Thoracic aorta (tissue), 2 donors: ENCODE measurements around the gene KHSRP. TPM values are rescaled to one million over a fixed set of nuclear protein-coding genes. Genes with fewer than 3 reads are reported as not detected.

Experiments
- ATAC-seq: fragments of 150-250 bp; one replicate; pipeline ENCODE4 v1.8.0; 2017; ENCODE audit warnings: low read depth; ENCODE audit not compliant: insufficient number of reproducible peaks, low FRiP score
- DNase-seq: peaks from one replicate; pipeline ENCODE4 v3.0.0-alpha.2; 2020; ENCODE audit warnings: low spot score
- H3K27ac ChIP-seq, 2 donors: fragments of 200-600 bp; sonication (generic); 1 replicate in 1 of 2; 2 replicates in 1 of 2; pipeline ENCODE4 v1.5.1; 2016; ENCODE audit warnings: mild to moderate bottlenecking in 2 of 2, moderate library complexity in 2 of 2
- H3K27me3 ChIP-seq: fragments of 200-600 bp; sonication (generic); replicated peaks from 2 replicates; pipeline ENCODE4 v1.6.0; 2016; ENCODE audit warnings: mild to moderate bottlenecking; ENCODE audit not compliant: insufficient read depth
- H3K36me3 ChIP-seq: fragments of 200-600 bp; sonication (generic); one replicate; pipeline ENCODE4 v1.5.1; 2016
- H3K4me1 ChIP-seq, 2 donors: fragments of 200-600 bp; sonication (generic); 1 replicate in 1 of 2; 2 replicates in 1 of 2; pipeline versions ENCODE4 v1.5.1 to v1.6.0; 2016; ENCODE audit warnings: low read depth in 2 of 2, mild to moderate bottlenecking in 1 of 2; ENCODE audit not compliant: control insufficient read depth in 1 of 2
- H3K4me3 ChIP-seq: fragments of 200-600 bp; sonication (generic); 2 replicates; pipeline ENCODE4 v1.5.1; 2016; ENCODE audit warnings: mild to moderate bottlenecking
- H3K9me3 ChIP-seq: fragments of 200-600 bp; sonication (generic); 2 replicates; pipeline ENCODE4 v1.5.1; 2016
- total RNA-seq, 2 donors: library from RNA; depleted of rRNA; stranded (reverse); fragments of >200 nt; gene quantifications; one replicate each; pipeline versions ENCODE4 v1.1.0 to v1.2.3, GENCODE V29; 2016
- TF ChIP-seq, protein P1 (sequence below): fragments of 200-600 bp; sonication (generic); IDR thresholded peaks from one replicate; pipeline ENCODE4 v1.5.1; 2019; ENCODE audit warnings: antibody characterized with exemption

The KHSRP gene
- total RNA-seq, 2 donors from 2014 or later, result 98.4 to 111 TPM

DNA sequence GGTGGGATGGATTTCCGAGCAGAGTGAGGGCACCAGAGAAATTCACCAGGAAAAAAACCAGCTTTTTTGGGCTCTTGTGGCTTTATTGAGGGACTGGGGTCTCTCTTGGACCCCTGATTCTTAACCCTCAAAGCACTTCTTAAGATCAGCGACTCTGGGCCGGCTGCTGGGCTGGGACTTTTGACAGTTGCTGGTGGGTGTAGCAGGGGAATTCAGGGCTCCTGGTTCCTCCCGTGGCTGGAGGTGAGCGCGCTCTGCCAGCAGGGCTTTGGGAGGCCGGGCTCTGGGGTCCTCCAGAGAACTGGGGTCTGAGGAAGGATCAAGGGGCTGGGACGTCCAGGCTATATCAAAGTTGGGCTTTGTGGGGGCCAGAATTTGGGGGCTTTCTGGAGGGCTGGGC is 42.8 kb upstream of the KHSRP start:
- Histone ChIP-seq H3K4me3 (no peak overlapping the region), H3K4me1 (no peaks in the 10 kb centered on the region), H3K27ac (no peak overlapping the region), H3K36me3 (no peaks in the 10 kb centered on the region), H3K9me3 (no peaks in the 10 kb centered on the region), H3K27me3 (no peaks in the 10 kb centered on the region)
- TF ChIP-seq, protein P1, sequence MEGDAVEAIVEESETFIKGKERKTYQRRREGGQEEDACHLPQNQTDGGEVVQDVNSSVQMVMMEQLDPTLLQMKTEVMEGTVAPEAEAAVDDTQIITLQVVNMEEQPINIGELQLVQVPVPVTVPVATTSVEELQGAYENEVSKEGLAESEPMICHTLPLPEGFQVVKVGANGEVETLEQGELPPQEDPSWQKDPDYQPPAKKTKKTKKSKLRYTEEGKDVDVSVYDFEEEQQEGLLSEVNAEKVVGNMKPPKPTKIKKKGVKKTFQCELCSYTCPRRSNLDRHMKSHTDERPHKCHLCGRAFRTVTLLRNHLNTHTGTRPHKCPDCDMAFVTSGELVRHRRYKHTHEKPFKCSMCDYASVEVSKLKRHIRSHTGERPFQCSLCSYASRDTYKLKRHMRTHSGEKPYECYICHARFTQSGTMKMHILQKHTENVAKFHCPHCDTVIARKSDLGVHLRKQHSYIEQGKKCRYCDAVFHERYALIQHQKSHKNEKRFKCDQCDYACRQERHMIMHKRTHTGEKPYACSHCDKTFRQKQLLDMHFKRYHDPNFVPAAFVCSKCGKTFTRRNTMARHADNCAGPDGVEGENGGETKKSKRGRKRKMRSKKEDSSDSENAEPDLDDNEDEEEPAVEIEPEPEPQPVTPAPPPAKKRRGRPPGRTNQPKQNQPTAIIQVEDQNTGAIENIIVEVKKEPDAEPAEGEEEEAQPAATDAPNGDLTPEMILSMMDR, result no peak
- ATAC-seq, result no peak
- DNase-seq, result no peak

DNA sequence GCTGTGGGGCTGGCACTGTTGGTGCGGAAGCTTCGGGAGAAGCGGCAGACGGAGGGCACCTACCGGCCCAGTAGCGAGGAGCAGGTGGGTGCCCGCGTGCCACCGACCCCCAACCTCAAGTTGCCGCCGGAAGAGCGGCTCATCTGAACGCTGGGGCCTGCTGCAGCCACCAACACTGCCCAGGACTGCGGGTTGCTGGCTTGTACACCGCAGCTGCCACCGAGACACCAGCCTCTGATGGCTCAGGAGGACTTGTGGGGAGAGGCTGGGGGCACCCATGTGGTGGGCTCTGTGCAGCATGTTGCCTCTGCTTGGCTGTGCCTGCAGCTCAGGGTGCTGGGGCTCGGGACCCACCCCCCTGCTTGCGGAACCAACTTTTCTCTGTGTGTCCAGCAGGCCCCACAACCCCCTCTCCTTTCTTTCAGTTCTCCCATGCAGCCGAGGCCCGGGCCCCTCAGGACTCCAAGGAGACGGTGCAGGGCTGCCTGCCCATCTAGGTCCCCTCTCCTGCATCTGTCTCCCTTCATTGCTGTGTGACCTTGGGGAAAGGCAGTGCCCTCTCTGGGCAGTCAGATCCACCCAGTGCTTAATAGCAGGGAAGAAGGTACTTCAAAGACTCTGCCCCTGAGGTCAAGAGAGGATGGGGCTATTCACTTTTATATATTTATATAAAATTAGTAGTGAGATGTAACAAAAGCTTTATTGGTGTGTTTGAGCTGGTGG is 42.1 kb upstream of the KHSRP start:
- TF ChIP-seq, protein P1, result no peak
- no peak overlapping the region for H3K4me3 ChIP-seq
- DNase-seq (no peak), ATAC-seq (no peak)
- H3K27ac ChIP-seq, result no peak overlapping the region
- H3K4me1 ChIP-seq, result no peaks in the 10 kb centered on the region
- no peaks in the 10 kb centered on the region for H3K36me3 ChIP-seq
- no peaks in the 10 kb centered on the region for H3K9me3 ChIP-seq
- H3K27me3 ChIP-seq, result no peaks in the 10 kb centered on the region

DNA sequence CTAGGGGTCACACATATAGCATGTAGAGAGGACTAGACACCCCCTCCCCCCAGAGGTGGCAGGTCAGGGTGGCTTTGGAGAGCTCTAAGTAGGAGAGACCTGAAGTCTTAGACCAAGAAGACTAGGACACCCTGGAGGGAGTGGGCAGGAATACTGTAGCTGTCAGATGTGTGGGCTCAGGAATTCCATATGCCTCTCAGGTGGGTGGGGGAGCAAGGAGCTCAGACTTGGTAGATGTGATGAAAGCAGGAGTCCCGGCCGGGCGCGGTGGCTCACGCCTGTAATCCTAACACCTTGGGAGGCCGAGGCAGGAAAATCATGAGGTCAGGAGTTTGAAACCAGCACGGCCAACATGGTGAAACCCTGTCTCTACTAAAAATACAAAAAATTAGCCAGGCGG is 41.1 kb upstream of the KHSRP start:
- Histone ChIP-seq H3K27me3 (no peaks in the 10 kb centered on the region), H3K27ac (no peak overlapping the region)
- TF ChIP-seq, protein P1, result no peak

DNA sequence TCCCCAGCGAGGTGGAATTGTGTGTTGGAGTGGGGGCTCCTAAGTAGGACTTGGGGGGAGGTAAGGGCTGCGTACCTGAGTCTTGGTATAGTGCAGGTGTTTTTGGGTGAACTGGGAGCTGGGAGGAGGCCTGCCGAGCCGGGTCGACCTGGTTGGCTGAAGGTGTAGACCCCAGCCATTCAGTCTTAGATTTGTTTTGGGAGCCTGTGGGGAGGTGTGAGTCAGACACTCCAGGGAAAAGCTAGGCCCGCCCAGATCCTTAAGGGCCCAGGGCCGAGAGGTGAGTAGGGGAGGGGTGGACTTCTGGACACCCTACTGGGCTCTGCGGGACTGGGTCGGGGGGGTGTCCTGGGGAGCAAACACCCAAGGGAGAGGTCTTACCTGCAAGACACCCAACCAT is 40.4 kb upstream of the KHSRP start:
- ATAC-seq (no peak), DNase-seq (no peak)
- H3K9me3 ChIP-seq, result no peaks in the 10 kb centered on the region
- TF ChIP-seq, protein P1, result no peak
- H3K36me3 ChIP-seq, result no peaks in the 10 kb centered on the region
- no peak overlapping the region for H3K27ac ChIP-seq
- H3K4me1 ChIP-seq, result no peaks in the 10 kb centered on the region
- H3K4me3 ChIP-seq, result no peak overlapping the region
- H3K27me3 ChIP-seq, result no peaks in the 10 kb centered on the region

More for the DNA sequence above, 41.1 kb upstream of the KHSRP start:
- no peak for DNase-seq
- Histone ChIP-seq H3K36me3 (no peaks in the 10 kb centered on the region), H3K4me3 (no peak overlapping the region), H3K9me3 (no peaks in the 10 kb centered on the region), H3K4me1 (no peaks in the 10 kb centered on the region)
- ATAC-seq, result no peak

DNA sequence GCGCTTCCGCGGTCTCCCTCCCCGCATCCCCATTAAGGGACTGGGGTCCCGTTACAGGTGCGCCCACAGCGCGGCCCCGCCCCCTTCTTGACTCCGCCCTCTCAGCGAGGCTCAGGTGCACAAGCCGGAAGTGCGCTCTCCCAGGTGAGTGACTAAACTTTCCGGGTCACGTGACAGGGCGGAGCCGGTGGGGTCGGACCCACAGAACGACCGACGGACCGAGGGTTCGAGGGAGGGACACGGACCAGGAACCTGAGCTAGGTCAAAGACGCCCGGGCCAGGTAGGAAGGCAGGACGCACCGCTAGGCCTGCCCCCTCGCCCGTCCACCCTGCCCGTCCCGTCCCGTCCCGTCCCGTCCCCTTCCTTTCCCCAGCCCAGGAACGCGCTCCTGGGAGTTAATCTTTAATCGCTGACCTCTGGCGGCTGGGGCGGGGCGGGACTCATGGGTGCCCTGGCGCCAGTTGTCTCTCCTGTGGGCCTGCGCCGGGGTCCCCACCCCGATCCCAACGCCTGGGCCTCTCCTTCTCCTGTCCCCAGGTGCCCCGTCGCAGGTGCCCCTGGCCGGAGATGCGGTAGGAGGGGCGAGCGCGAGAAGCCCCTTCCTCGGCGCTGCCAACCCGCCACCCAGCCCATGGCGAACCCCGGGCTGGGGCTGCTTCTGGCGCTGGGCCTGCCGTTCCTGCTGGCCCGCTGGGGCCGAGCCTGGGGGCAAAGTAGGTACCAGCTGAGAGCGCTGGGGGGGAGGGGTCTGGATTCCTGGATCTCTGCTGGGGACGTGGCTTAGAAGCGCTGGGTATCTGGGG is 39.7 kb upstream of the KHSRP start, which contains the start of gene CRB3:
CRB3 (plus strand) TSS at position 202 of the 804 bp plus-strand sequence; CDS start at position 633, 431 bp downstream.
- no peaks in the 10 kb centered on the region for H3K36me3 ChIP-seq
- H3K27me3 ChIP-seq, result no peaks in the 10 kb centered on the region
- ATAC-seq (no peak), DNase-seq (no peak)
- TF ChIP-seq, protein P1, result no peak
- no peak within 1 kb of the TSS for H3K27ac ChIP-seq
- no peaks in the 10 kb centered on the region for H3K9me3 ChIP-seq
- no peaks in the 10 kb centered on the region for H3K4me1 ChIP-seq
- H3K4me3 ChIP-seq, result no peak within 1 kb of the TSS
